Measurements from ENCODE around the gene MAML2.

Gene MAML2

DNA sequence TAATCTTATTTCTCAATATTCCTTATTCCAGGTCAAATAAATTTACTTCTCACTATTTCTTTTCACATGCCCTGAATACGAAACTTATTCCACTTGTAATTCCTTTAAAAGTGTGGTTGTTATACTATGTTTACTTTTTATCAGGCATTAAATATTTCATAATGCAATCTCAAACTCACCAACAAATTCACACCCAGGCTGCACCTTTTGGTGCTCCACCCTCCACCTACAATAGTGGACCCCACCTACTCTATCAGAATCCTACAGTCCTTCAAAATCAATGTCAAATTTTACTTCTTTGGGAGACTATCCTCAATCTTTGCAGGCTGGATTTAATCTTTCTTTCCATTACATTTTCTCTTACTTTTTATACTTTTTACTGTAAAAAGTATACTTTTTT is 353.2 kb downstream of the MAML2 start:
- H4K20me1 ChIP-seq = no peaks in the 10 kb centered on the region
- no peak for TF ChIP-seq Cebpa-rat (IDR thresholded peaks at IDR 0.05)

GRCh38 chr11:95989076-95989605 is 353.9 kb downstream of the MAML2 start:
- Histone ChIP-seq H3K36me3 (no peaks in the 10 kb centered on the region), H3K9me3 (no peaks in the 10 kb centered on the region), H4K20me1 (no peaks in the 10 kb centered on the region), H3K27me3 (no peaks in the 10 kb centered on the region), H3K4me2 (no peak overlapping the region), H3K9ac (no peak overlapping the region), H3K27ac (no peak overlapping the region), H3K4me3 (no peak overlapping the region), H3K4me1 (no peaks in the 10 kb centered on the region)
- no peak for TF ChIP-seq Cebpa-rat (IDR thresholded peaks at IDR 0.05)

More for the DNA sequence above, 353.2 kb downstream of the MAML2 start:
- Histone ChIP-seq H3K27ac (no peak overlapping the region), H3K9me3 (no peaks in the 10 kb centered on the region), H3K27me3 (no peaks in the 10 kb centered on the region), H3K9ac (no peak overlapping the region), H3K4me1 (no peaks in the 10 kb centered on the region), H3K4me2 (no peak overlapping the region), H3K4me3 (no peak overlapping the region), H3K36me3 (no peaks in the 10 kb centered on the region)

GRCh38 chr11:95985174-95985808 is 357.7 kb downstream of the MAML2 start:
- no peaks in the 10 kb centered on the region for H3K36me3 ChIP-seq
- H3K27ac ChIP-seq = no peak overlapping the region

DNA sequence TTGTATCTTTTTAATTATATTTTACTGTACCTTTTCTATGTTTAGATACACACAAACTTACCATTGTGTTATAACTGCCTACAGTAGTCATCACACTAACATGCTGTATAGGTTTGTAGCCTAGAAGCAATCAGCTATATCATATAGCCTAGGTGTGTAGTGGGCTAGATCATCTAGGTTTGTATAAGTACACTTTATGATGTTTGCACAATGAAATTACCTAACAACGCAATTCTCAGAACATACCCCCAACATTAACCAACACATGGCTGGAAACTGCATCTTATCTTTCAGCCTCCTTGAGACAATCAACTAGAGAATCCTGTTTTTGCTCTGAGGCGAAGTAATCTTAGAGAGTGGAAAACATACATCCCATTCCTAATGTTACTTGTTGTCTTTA is 358.9 kb downstream of the MAML2 start:
- H3K4me1 ChIP-seq = no peaks in the 10 kb centered on the region
- H3K4me3 ChIP-seq = no peak overlapping the region
- H3K9me3 ChIP-seq = no peaks in the 10 kb centered on the region
- TF ChIP-seq Cebpa-rat (IDR thresholded peaks at IDR 0.05) = no peak
- no peak overlapping the region for H3K9ac ChIP-seq
- no peaks in the 10 kb centered on the region for H3K27me3 ChIP-seq
- H3K27ac ChIP-seq = no peak overlapping the region
- H3K4me2 ChIP-seq = no peak overlapping the region
- H3K36me3 ChIP-seq = no peaks in the 10 kb centered on the region
- H4K20me1 ChIP-seq = no peaks in the 10 kb centered on the region

More at GRCh38 chr11:95985174-95985808, 357.7 kb downstream of the MAML2 start:
- H3K4me3 ChIP-seq = no peak overlapping the region
- no peak overlapping the region for H3K4me2 ChIP-seq
- no peaks in the 10 kb centered on the region for H3K4me1 ChIP-seq
- no peaks in the 10 kb centered on the region for H3K9me3 ChIP-seq
- H3K9ac ChIP-seq = no peak overlapping the region
- H4K20me1 ChIP-seq = no peaks in the 10 kb centered on the region
- no peak for TF ChIP-seq Cebpa-rat (IDR thresholded peaks at IDR 0.05)
- no peaks in the 10 kb centered on the region for H3K27me3 ChIP-seq

- no peak overlapping the region for H3K9ac ChIP-seq
- TF ChIP-seq Cebpa-rat (IDR thresholded peaks at IDR 0.05) = no peak
- H3K4me1 ChIP-seq = no peaks in the 10 kb centered on the region
- H3K9me3 ChIP-seq = no peaks in the 10 kb centered on the region
- no peak overlapping the region for H3K27ac ChIP-seq
- H3K4me3 ChIP-seq = no peak overlapping the region
- H3K4me2 ChIP-seq = no peak overlapping the region
- no peaks in the 10 kb centered on the region for H4K20me1 ChIP-seq
- no peaks in the 10 kb centered on the region for H3K36me3 ChIP-seq
- no peaks in the 10 kb centered on the region for H3K27me3 ChIP-seq
Observed at GRCh38 chr11:95977534-95978174, 365.3 kb downstream of the MAML2 start.

DNA sequence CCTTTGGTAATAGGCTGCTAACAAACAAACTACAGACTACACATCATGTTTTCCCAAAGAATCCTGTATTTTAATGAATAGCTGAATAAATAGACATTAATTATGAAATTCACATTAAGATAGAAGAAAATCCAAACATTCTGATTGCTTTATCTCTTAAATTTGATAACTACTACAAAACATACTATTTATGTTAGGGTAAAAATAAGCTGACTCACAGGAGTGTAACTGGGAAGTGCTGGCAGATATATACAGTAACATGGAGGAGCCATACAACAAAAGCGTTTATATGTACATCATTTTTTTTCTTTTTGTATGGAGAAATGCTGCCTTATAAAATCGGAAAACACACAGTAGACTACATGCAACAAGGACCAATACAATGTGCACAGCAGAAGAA is 366.4 kb downstream of the MAML2 start:
- H3K4me1 ChIP-seq = no peaks in the 10 kb centered on the region
- no peaks in the 10 kb centered on the region for H4K20me1 ChIP-seq
- no peak overlapping the region for H3K4me3 ChIP-seq
- H3K27ac ChIP-seq = no peak overlapping the region
- no peak overlapping the region for H3K9ac ChIP-seq
- no peaks in the 10 kb centered on the region for H3K27me3 ChIP-seq
- no peak overlapping the region for H3K4me2 ChIP-seq
- H3K36me3 ChIP-seq = no peaks in the 10 kb centered on the region
- no peaks in the 10 kb centered on the region for H3K9me3 ChIP-seq
- TF ChIP-seq Cebpa-rat (IDR thresholded peaks at IDR 0.05) = no peak

DNA sequence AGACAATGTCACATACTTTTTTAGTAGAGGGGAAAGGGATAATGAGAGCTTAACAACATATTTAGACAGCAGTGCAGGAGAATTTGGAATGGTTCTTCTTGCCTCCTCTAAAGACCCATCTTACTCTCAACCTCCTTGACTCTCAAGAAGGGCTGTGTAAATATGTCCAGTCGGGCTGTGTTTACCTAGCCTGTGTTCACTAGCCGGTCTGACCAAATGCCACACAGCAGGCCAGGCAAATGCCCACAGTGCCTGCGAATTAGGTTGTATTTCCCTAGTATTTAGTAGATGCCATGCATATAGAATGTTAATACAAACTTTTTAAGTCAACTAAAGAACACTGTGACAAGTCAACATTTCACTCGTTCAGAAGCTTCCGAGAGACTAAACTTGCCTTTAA is 367.7 kb downstream of the MAML2 start:
- Histone ChIP-seq H3K27ac (no peak overlapping the region), H3K4me1 (no peaks in the 10 kb centered on the region), H3K9ac (no peak overlapping the region), H4K20me1 (no peaks in the 10 kb centered on the region), H3K9me3 (no peaks in the 10 kb centered on the region), H3K36me3 (no peaks in the 10 kb centered on the region), H3K4me2 (no peak overlapping the region), H3K27me3 (no peaks in the 10 kb centered on the region), H3K4me3 (no peak overlapping the region)
- TF ChIP-seq Cebpa-rat (IDR thresholded peaks at IDR 0.05) = no peak

DNA sequence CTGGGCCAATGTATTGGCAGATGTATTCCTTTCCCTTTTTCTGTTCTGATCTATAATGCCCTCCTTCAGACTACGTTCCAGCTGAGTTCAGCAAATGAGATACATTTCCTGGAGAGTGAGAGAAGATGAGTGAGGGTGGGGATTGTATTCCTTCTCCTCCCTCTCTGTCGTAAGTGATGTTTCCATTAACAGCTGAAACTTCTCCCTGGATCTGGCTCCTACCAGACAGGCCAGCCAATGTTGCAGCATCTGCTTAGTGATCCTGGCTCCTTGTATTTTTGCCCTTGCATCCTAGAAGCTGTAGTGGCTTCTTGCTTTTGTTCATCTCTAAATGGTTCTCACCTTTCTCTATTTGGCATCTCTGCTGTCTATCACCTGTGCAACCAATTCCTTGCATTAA is 370.9 kb downstream of the MAML2 start:
- no peak for TF ChIP-seq Cebpa-rat (IDR thresholded peaks at IDR 0.05)
- H3K4me1 ChIP-seq = no peaks in the 10 kb centered on the region
- no peaks in the 10 kb centered on the region for H3K27me3 ChIP-seq
- no peak overlapping the region for H3K27ac ChIP-seq
- H3K4me3 ChIP-seq = no peak overlapping the region
- no peaks in the 10 kb centered on the region for H4K20me1 ChIP-seq
- H3K9ac ChIP-seq = no peak overlapping the region
- no peak overlapping the region for H3K4me2 ChIP-seq
- H3K36me3 ChIP-seq = no peaks in the 10 kb centered on the region
- H3K9me3 ChIP-seq = no peaks in the 10 kb centered on the region

DNA sequence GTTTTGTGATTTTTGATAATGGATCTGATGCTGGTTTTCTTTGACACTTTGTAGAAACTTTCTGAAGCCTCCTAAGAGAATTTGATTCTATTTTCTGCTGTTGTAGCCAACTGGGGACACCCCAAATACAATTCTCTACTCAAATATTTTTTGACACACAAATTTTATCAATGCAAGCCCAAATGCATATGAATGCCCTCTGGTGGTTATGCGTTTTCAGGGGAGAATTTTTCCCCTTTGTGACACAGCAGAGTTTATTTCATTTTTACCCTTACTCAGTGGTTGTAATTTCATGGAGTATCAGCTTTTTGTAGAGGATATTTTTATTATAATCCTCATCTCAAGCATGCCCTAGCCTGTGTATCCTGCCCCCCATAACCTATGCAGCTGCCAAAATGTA is 374.4 kb downstream of the MAML2 start:
- Histone ChIP-seq H3K27me3 (no peaks in the 10 kb centered on the region), H3K27ac (no peak overlapping the region), H3K9me3 (no peaks in the 10 kb centered on the region), H3K4me1 (no peaks in the 10 kb centered on the region), H3K4me2 (no peak overlapping the region), H3K4me3 (no peak overlapping the region), H3K36me3 (no peaks in the 10 kb centered on the region), H3K9ac (no peak overlapping the region), H4K20me1 (no peaks in the 10 kb centered on the region)
- TF ChIP-seq Cebpa-rat (IDR thresholded peaks at IDR 0.05) = no peak

- no peaks in the 10 kb centered on the region for H3K27me3 ChIP-seq
- no peak overlapping the region for H3K4me3 ChIP-seq
- TF ChIP-seq Cebpa-rat (IDR thresholded peaks at IDR 0.05) = no peak
- no peaks in the 10 kb centered on the region for H3K36me3 ChIP-seq
- H3K4me1 ChIP-seq = no peaks in the 10 kb centered on the region
- H3K4me2 ChIP-seq = no peak overlapping the region
- H3K9me3 ChIP-seq = no peaks in the 10 kb centered on the region
- H3K27ac ChIP-seq = no peak overlapping the region
- H3K9ac ChIP-seq = no peak overlapping the region
- no peaks in the 10 kb centered on the region for H4K20me1 ChIP-seq
Observed at GRCh38 chr11:95964281-95964680, 378.7 kb downstream of the MAML2 start.
